GM18520 (cell line): ENCODE results near the gene UBA6.

ENCODE experiments used
- ATAC-seq: cut with Tn5 transposase; IDR thresholded peaks from one replicate; pipeline ENCODE4 v1.9.1; 2021; ENCODE audit not compliant: unreplicated experiment

UBA6 gene

GRCh38 chr4:67581208-67581857 lies 119.6 kb downstream of the UBA6 start:
- ATAC-seq = no peak

GRCh38 chr4:67580577-67580976 lies 120.4 kb downstream of the UBA6 start:
- peak; percentile 36 for ATAC-seq

- ATAC-seq = peak; percentile 24
Measured at GRCh38 chr4:67576538-67576937, 124.4 kb downstream of the UBA6 start.

GRCh38 chr4:67576059-67576466 lies 124.9 kb downstream of the UBA6 start:
- ATAC-seq = no peak

DNA sequence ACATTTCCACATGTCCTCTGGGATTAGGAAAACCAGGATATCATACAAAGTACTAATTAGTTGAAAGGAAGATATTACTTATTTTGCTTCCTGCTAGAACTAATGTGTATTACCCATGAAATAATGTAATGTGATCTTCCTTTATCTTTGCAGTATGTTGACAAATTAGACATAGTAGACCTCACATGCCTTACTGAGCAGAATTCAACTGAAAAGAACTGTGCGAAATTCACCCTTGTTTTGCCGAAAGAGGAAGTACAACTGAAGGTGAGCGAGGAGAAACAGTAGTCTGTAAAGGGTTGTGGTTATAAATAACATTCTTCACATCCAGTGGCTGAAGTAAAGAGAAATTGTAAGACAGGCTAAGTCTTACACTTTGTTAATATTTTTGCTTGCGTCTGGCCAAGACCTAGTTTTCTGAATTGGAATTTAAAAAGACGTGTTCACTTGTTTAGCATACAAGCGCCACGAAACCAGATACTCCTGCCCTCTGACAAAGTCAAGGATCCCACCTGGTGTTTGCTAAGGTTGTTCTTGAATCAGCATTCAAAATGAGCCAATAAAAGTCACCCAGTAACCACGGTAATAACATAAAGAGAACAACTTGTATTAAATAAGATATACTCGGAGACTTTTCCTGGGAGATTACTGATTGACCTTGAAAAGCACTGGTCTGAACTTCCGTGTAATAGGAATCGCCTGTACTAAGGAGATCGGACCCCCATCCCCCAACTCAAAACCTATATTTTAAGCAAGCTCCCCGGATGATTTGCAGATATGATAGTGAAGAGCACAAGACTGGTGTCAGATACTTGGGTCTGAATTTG lies 125.5 kb downstream of the UBA6 start:
- peak; percentile 84 for ATAC-seq

- no peak for ATAC-seq
Measured at GRCh38 chr4:67573193-67573592, 127.8 kb downstream of the UBA6 start.

DNA sequence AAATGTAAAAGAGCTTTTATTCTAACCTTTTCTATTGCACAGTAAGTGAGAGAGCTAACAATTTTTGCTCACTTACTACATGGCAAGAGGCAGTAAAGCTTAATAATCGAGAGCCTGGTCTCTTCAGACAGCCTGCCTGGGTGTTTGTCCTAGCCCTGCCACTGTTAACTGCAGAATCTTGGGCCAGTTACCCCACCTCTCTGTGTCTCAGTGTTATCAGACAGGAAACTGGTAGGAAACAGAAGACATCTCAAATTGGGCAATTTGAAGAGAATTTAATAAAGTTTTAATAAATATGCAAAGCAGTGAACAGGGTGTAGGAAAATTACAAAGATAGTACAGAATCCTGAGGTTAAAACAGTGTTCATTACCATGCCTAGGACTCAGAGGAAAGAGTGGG lies 129.0 kb downstream of the UBA6 start:
- no peak for ATAC-seq

GRCh38 chr4:67570537-67570936 lies 130.4 kb downstream of the UBA6 start:
- ATAC-seq = no peak

- no peak for ATAC-seq
Measured at GRCh38 chr4:67568820-67569219, 132.1 kb downstream of the UBA6 start.

DNA sequence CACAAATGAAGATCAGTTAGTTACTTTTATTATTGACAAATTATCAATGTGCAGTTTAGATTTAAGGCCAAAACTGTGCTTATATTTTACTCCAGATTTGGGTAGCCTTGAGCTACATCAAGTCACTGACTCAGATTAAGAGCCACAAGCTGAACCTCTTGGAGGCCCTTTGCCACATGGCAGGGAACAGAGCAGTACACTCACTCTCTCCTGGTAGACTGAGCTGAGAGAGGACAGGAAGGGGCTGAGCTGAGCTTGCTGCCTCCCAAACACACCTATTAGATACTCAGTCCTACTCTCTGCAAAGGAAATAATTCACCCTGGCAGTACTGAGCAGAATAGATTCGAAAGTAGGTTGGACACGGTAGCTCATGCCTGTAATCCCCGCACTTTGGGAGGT lies 134.6 kb downstream of the UBA6 start:
- no peak for ATAC-seq

DNA sequence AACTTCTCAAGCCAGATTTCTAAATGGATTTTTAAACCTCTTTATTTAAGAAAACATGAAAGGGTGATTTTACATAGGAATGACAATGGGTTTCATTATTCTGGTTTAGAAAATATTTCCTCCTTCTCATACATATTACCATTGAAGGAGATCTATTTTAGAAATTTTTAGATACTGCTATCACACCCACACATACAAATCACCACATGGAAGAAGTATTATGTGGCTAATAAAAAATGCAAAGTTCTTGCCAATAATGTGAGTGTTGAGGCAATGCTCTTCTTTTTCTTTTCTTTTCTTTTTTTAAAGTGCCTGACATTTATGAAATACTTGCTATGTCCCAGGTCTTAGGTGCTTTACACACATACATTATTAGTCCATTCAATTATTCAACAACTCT lies 135.7 kb downstream of the UBA6 start:
- no peak for ATAC-seq
